Measurements from ENCODE around the gene PALD1. TPM values are rescaled to one million over a fixed set of nuclear protein-coding genes. Genes with fewer than 3 reads are reported as not detected.

Gene PALD1
- total RNA-seq, 1 donor from 2014 or later: 1.8 TPM

DNA sequence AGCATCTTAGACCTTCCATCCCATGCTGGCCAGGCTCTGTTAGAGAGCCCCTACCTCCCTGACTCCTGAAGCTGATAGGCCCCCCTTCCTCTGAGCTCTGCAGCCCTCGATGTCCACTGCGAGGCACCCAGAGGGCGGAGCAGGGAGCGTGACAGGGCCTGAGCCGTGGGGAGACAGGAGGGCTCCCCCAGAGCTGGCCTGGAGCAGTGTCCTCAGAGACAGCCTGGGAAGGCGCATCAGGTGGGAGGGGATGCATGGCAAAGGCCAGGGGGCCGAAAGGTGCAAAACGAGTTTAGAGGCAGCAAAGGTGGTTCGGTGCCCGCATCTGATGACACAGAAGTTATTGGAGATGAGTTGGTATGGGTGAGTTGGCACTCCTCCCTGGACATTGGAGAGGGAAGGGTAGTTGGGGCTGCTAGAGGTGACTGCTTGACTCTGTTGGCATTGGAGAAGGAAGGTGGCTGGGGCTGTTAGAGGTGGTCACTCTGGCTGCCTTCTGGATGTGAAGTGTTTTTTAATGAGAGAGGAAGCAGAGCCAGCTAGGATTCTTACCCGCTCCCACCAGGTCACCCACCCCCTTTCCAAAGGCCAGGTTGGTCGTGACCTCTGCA lies 70.9 kb downstream of the PALD1 start:
- H3K4me3 ChIP-seq (ENCODE audit: insufficient read depth, low read depth, low read length): no peak overlapping the region
- H3K4me1 ChIP-seq (ENCODE audit: insufficient read depth, low read length): peaks cover 22% of the 10 kb centered on the region
- H3K9me3 Mint-ChIP-seq (ENCODE audit: unreplicated experiment): no peaks in the 10 kb centered on the region
- H3K27me3 ChIP-seq (ENCODE audit: insufficient read depth, low read length): no peaks in the 10 kb centered on the region
- FAIRE-seq: no peak
- no peaks in the 10 kb centered on the region for H3K9me3 ChIP-seq (ENCODE audit: insufficient read depth, low read depth, low read length)
- TF ChIP-seq EZH2 (IDR thresholded peaks at IDR 0.05; ENCODE audit: insufficient read depth, low read length): no peak
- TF ChIP-seq, protein P1, sequence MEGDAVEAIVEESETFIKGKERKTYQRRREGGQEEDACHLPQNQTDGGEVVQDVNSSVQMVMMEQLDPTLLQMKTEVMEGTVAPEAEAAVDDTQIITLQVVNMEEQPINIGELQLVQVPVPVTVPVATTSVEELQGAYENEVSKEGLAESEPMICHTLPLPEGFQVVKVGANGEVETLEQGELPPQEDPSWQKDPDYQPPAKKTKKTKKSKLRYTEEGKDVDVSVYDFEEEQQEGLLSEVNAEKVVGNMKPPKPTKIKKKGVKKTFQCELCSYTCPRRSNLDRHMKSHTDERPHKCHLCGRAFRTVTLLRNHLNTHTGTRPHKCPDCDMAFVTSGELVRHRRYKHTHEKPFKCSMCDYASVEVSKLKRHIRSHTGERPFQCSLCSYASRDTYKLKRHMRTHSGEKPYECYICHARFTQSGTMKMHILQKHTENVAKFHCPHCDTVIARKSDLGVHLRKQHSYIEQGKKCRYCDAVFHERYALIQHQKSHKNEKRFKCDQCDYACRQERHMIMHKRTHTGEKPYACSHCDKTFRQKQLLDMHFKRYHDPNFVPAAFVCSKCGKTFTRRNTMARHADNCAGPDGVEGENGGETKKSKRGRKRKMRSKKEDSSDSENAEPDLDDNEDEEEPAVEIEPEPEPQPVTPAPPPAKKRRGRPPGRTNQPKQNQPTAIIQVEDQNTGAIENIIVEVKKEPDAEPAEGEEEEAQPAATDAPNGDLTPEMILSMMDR (IDR thresholded peaks at IDR 0.05; ENCODE audit: insufficient read depth, low read depth, low read length): no peak
- peaks cover 17% of the 10 kb centered on the region for H3K4me1 Mint-ChIP-seq (ENCODE audit: low read depth, unreplicated experiment)
- DNase-seq (ENCODE audit: low read depth): no peak
- no peaks in the 10 kb centered on the region for H3K79me2 ChIP-seq (ENCODE audit: insufficient read depth, low read length)
- H3K36me3 ChIP-seq (ENCODE audit: insufficient read depth, low read length): no peaks in the 10 kb centered on the region
- H3K27me3 Mint-ChIP-seq (ENCODE audit: low read depth, unreplicated experiment): peaks cover 7% of the 10 kb centered on the region
- H3K27ac Mint-ChIP-seq (ENCODE audit: unreplicated experiment): no peak overlapping the region
- H3K4me2 ChIP-seq (ENCODE audit: low read length): no peak overlapping the region
- no peaks in the 10 kb centered on the region for H4K20me1 ChIP-seq (ENCODE audit: insufficient read depth, low read length)
- no peak overlapping the region for H2AFZ ChIP-seq (ENCODE audit: low read depth, low read length)
- no peaks in the 10 kb centered on the region for H3K36me3 Mint-ChIP-seq (ENCODE audit: low read depth, unreplicated experiment)
- H3K4me3 Mint-ChIP-seq (ENCODE audit: unreplicated experiment): no peak overlapping the region
- H3K27ac ChIP-seq (ENCODE audit: low read depth, low read length): no peak overlapping the region
- H3K9ac ChIP-seq (ENCODE audit: low read length): no peak overlapping the region

DNA sequence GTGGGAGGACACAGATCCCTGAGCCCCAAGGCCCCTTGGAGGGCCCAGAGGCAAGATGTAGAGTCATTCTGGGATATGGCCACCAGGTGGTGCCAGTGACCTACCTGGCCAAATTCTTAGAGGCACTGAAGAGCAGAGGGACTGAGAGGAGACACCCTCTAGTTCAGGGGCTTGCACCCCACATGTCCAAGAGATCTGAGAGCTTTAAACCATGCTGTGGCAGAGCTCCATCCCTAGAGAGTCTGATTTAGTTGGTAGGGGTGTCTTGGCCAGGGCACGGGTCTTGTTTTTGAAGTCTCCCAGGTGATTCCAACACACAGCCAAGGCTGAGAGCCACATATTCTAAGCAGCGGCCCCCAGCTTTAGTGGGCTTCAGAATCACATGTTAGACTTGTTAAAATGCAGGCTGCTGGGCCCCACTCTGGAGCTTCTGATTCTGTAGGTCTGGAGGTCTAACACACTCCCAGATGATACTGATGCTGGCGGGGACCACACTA lies 71.4 kb downstream of the PALD1 start:
- Histone ChIP-seq H3K9me3 (ENCODE audit: insufficient read depth, low read depth, low read length) (no peaks in the 10 kb centered on the region), H3K4me2 (ENCODE audit: low read length) (no peak overlapping the region), H3K27me3 (ENCODE audit: insufficient read depth, low read length) (no peaks in the 10 kb centered on the region), H3K9ac (ENCODE audit: low read length) (no peak overlapping the region), H2AFZ (ENCODE audit: low read depth, low read length) (no peak overlapping the region), H3K27ac (ENCODE audit: low read depth, low read length) (no peak overlapping the region), H3K36me3 (ENCODE audit: insufficient read depth, low read length) (no peaks in the 10 kb centered on the region), H3K4me1 (ENCODE audit: insufficient read depth, low read length) (peaks cover 22% of the 10 kb centered on the region), H3K79me2 (ENCODE audit: insufficient read depth, low read length) (no peaks in the 10 kb centered on the region), H3K4me3 (ENCODE audit: insufficient read depth, low read depth, low read length) (no peak overlapping the region), H4K20me1 (ENCODE audit: insufficient read depth, low read length) (no peaks in the 10 kb centered on the region)
- Mint-ChIP-seq H3K27ac (ENCODE audit: unreplicated experiment) (no peak overlapping the region), H3K36me3 (ENCODE audit: low read depth, unreplicated experiment) (no peaks in the 10 kb centered on the region), H3K27me3 (ENCODE audit: low read depth, unreplicated experiment) (peaks cover 6% of the 10 kb centered on the region), H3K4me3 (ENCODE audit: unreplicated experiment) (no peak overlapping the region), H3K4me1 (ENCODE audit: low read depth, unreplicated experiment) (peaks cover 17% of the 10 kb centered on the region), H3K9me3 (ENCODE audit: unreplicated experiment) (no peaks in the 10 kb centered on the region)
- FAIRE-seq (no peak), DNase-seq (ENCODE audit: low read depth) (peak; percentile 34)
- no peak for TF ChIP-seq EZH2 (IDR thresholded peaks at IDR 0.05; ENCODE audit: insufficient read depth, low read length)
- TF ChIP-seq, protein P1 (IDR thresholded peaks at IDR 0.05; ENCODE audit: insufficient read depth, low read depth, low read length): peak; percentile 84

DNA sequence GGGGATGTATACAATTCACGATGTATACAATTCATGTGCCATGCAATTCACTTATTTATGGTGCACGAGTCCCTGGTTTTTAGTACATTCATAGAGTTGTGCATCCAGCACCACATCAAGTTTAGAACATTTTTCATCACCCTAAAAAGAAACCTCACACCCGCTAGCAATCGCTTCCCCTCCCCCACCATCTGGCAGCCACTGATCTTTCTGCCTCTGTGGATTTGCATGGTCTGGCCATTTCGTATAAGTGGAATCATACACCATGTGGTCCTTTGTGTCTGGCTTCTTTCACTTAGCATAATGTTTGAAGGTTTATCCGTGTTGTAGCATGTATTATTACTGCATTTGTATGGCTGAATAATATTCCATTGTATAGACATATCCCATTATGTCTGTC lies 71.9 kb downstream of the PALD1 start:
- Histone ChIP-seq H3K27me3 (ENCODE audit: insufficient read depth, low read length) (no peaks in the 10 kb centered on the region), H3K27ac (ENCODE audit: low read depth, low read length) (no peak overlapping the region), H3K36me3 (ENCODE audit: insufficient read depth, low read length) (no peaks in the 10 kb centered on the region), H4K20me1 (ENCODE audit: insufficient read depth, low read length) (no peaks in the 10 kb centered on the region), H3K4me1 (ENCODE audit: insufficient read depth, low read length) (peaks cover 22% of the 10 kb centered on the region), H3K4me3 (ENCODE audit: insufficient read depth, low read depth, low read length) (no peak overlapping the region), H3K9ac (ENCODE audit: low read length) (no peak overlapping the region), H3K9me3 (ENCODE audit: insufficient read depth, low read depth, low read length) (no peaks in the 10 kb centered on the region), H3K79me2 (ENCODE audit: insufficient read depth, low read length) (no peaks in the 10 kb centered on the region), H3K4me2 (ENCODE audit: low read length) (no peak overlapping the region), H2AFZ (ENCODE audit: low read depth, low read length) (no peak overlapping the region)
- no peaks in the 10 kb centered on the region for H3K36me3 Mint-ChIP-seq (ENCODE audit: low read depth, unreplicated experiment)
- H3K27me3 Mint-ChIP-seq (ENCODE audit: low read depth, unreplicated experiment): peaks cover 2% of the 10 kb centered on the region
- DNase-seq (ENCODE audit: low read depth) (no peak), FAIRE-seq (no peak)
- TF ChIP-seq, protein P1 (IDR thresholded peaks at IDR 0.05; ENCODE audit: insufficient read depth, low read depth, low read length): no peak
- TF ChIP-seq EZH2 (IDR thresholded peaks at IDR 0.05; ENCODE audit: insufficient read depth, low read length): no peak
- no peaks in the 10 kb centered on the region for H3K9me3 Mint-ChIP-seq (ENCODE audit: unreplicated experiment)
- H3K4me1 Mint-ChIP-seq (ENCODE audit: low read depth, unreplicated experiment): peaks cover 17% of the 10 kb centered on the region
- H3K27ac Mint-ChIP-seq (ENCODE audit: unreplicated experiment): no peak overlapping the region
- no peak overlapping the region for H3K4me3 Mint-ChIP-seq (ENCODE audit: unreplicated experiment)
